Stimulated activated CD4-positive, alpha-beta T cell treated with anti-CD3 and anti-CD28 coated beads, TNF-alpha, amount 100 ng/mL, for 1 hour (primary cell): ENCODE results near the gene COL5A1.

Experiments used
- DNase-seq, 3 donors: peaks; one replicate each; pipeline ENCODE4 v3.0.0-alpha.2; 2020; ENCODE audit warnings: low read depth in 3 of 3, low spot score in 1 of 3

The COL5A1 gene

GRCh38 chr9:134724912-134725604 is 83.5 kb downstream of the COL5A1 start:
- no peak for DNase-seq

GRCh38 chr9:134725605-134725940 is 84.0 kb downstream of the COL5A1 start:
- DNase-seq: no peak

GRCh38 chr9:134726026-134726721 is 84.6 kb downstream of the COL5A1 start:
- DNase-seq: no peak

GRCh38 chr9:134726722-134727034 is 85.1 kb downstream of the COL5A1 start:
- DNase-seq: no peak

- no peak for DNase-seq
Measured at GRCh38 chr9:134728021-134728795, 86.6 kb downstream of the COL5A1 start.

- no peak for DNase-seq
Measured at GRCh38 chr9:134728801-134729495, 87.3 kb downstream of the COL5A1 start.

- no peak for DNase-seq
Measured at GRCh38 chr9:134730011-134730760, 88.6 kb downstream of the COL5A1 start.

GRCh38 chr9:134730761-134731496 is 89.3 kb downstream of the COL5A1 start:
- no peak for DNase-seq

- DNase-seq: no peak
Measured at GRCh38 chr9:134731497-134732391, 90.1 kb downstream of the COL5A1 start.

- DNase-seq: no peak
Measured at GRCh38 chr9:134732392-134733110, 90.9 kb downstream of the COL5A1 start.

GRCh38 chr9:134733480-134734232 is 92.1 kb downstream of the COL5A1 start:
- no peak for DNase-seq

- DNase-seq: no peak
Measured at GRCh38 chr9:134734270-134734669, 92.7 kb downstream of the COL5A1 start.

GRCh38 chr9:134735441-134736175 is 94.0 kb downstream of the COL5A1 start:
- DNase-seq: no peak

GRCh38 chr9:134736791-134737497 is 95.3 kb downstream of the COL5A1 start:
- DNase-seq: no peak

- no peak for DNase-seq
Measured at GRCh38 chr9:134737842-134738580, 96.4 kb downstream of the COL5A1 start.
